ENCODE data around the gene EDEM2. TPM values are rescaled to one million over a fixed set of nuclear protein-coding genes. Genes with fewer than 3 reads are reported as not detected.
"Not testable (repeated sequence)": the region's sequence is repeated elsewhere in the genome, so short reads cannot be mapped to it uniquely, and the experiment has no call there.

EDEM2 gene
- total RNA-seq, 1 experiment from 2014 or later = 24.9 TPM

DNA sequence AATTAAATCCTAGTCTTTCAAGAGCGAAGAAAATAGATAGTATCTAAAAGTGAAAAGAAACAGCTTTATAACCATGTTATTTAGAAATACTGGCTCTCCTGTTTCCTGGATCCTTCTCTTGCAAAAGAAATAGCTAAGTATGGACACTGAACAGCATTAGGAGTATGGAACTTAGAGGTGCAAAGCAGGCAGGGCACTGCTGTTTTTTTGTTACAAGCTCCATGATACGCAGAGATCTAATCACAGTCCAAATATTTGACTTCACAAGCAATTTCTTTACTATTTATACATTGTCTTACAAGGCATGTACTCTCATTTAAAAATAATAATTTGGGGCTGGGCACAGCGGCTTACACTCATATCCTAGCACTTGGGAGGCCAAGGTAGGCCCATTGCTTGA is 62.1 kb downstream of the EDEM2 start:
- no peaks in the 10 kb centered on the region for H3K27me3 ChIP-seq (ENCODE audit: low read length)
- no peak overlapping the region for H3K4me3 ChIP-seq (ENCODE audit: low read length)
- H3K4me2 ChIP-seq (ENCODE audit: low read depth, low read length, poor library complexity, severe bottlenecking) = no peak overlapping the region
- peaks cover 3% of the 10 kb centered on the region; the same call in 1 of the 2 replicates for H3K36me3 ChIP-seq (ENCODE audit: insufficient read depth, low read length)
- H3K4me1 ChIP-seq (ENCODE audit: low read length) = no peaks in the 10 kb centered on the region
- H3K79me2 ChIP-seq (ENCODE audit: low read length) = peaks cover 93% of the 10 kb centered on the region
- H3K27ac ChIP-seq (ENCODE audit: low read length) = no peak overlapping the region
- no peak overlapping the region for H2AFZ ChIP-seq (ENCODE audit: low read length)
- no peak for DNase-seq
- no peaks in the 10 kb centered on the region for H3K9me2 ChIP-seq (replicated peaks; ENCODE audit: insufficient read depth, low read length)
- H3K9ac ChIP-seq (ENCODE audit: low read length) = no peak overlapping the region
- no peaks in the 10 kb centered on the region for H3K9me3 ChIP-seq (ENCODE audit: low read length)
- H4K20me1 ChIP-seq (ENCODE audit: insufficient read depth, low read depth, low read length) = no peaks in the 10 kb centered on the region

- H3K9me2 ChIP-seq (replicated peaks; ENCODE audit: insufficient read depth, low read length); H2AFZ ChIP-seq (ENCODE audit: low read length); H4K20me1 ChIP-seq (ENCODE audit: insufficient read depth, low read depth, low read length); H3K27ac ChIP-seq (ENCODE audit: low read length); H3K27me3 ChIP-seq (ENCODE audit: low read length); H3K4me2 ChIP-seq (ENCODE audit: low read depth, low read length, poor library complexity, severe bottlenecking); H3K4me1 ChIP-seq (ENCODE audit: low read length); H3K9ac ChIP-seq (ENCODE audit: low read length); H3K9me3 ChIP-seq (ENCODE audit: low read length); DNase-seq; H3K4me3 ChIP-seq (ENCODE audit: low read length): not testable (repeated sequence)
- H3K36me3 ChIP-seq (ENCODE audit: insufficient read depth, low read length) = peaks cover 29% of the 10 kb centered on the region
- peaks cover 76% of the 10 kb centered on the region for H3K79me2 ChIP-seq (ENCODE audit: low read length)
Measured at GRCh38 chr20:35080348-35080642, 66.8 kb downstream of the EDEM2 start.

DNA sequence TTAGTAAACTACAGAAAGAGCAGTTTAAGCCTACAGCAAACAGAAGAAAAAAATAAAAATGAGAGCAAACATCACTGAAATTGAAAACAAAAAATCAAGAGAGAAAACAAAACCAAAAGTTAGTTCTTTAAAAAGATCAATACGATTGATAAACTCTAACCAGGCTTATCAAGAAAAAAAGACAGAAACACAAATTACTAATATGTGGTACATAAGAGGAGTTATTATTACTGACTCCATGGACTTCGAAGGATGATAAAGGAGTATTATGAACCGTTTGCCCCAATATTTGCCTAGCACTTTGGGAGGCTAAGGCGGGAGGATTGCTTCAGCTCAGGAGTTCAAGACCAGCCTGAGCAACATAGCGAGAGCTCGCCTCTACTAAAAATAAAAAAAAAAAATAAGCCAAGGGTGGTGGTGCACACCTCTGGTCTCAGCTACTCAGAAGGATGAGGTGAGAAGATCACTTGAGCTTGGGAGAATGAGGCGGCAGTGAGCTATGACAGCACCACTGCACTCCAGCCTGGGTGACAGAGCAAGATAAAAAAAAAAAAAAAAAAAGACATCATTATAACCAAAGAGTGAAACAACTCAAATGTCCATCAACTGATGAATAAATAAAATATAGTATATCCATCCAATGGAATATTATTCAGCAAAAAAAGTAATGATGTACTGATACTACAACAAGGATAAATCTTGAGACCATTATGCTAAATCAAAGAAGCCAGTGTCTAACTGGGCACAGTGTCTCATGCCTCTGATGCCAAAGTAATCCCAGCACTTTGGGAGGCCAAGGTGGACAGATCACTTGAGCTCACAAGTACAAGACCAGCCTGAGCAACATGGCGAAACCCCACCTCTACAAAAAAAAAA is 67.4 kb downstream of the EDEM2 start:
- H3K27ac ChIP-seq (ENCODE audit: low read length) = no peak overlapping the region
- no peak overlapping the region for H3K9ac ChIP-seq (ENCODE audit: low read length)
- H3K27me3 ChIP-seq (ENCODE audit: low read length) = no peaks in the 10 kb centered on the region
- peaks cover 27% of the 10 kb centered on the region for H3K36me3 ChIP-seq (ENCODE audit: insufficient read depth, low read length)
- no peak overlapping the region for H3K4me3 ChIP-seq (ENCODE audit: low read length)
- DNase-seq = no peak
- H3K4me2 ChIP-seq (ENCODE audit: low read depth, low read length, poor library complexity, severe bottlenecking) = no peak overlapping the region
- H3K79me2 ChIP-seq (ENCODE audit: low read length) = peaks cover 71% of the 10 kb centered on the region
- no peaks in the 10 kb centered on the region for H3K9me3 ChIP-seq (ENCODE audit: low read length)
- no peaks in the 10 kb centered on the region for H3K4me1 ChIP-seq (ENCODE audit: low read length)
- H3K9me2 ChIP-seq (replicated peaks; ENCODE audit: insufficient read depth, low read length) = no peaks in the 10 kb centered on the region
- no peak overlapping the region for H2AFZ ChIP-seq (ENCODE audit: low read length)
- H4K20me1 ChIP-seq (ENCODE audit: insufficient read depth, low read depth, low read length) = no peaks in the 10 kb centered on the region

GRCh38 chr20:35077872-35078271 is 69.3 kb downstream of the EDEM2 start:
- Histone ChIP-seq H4K20me1 (ENCODE audit: insufficient read depth, low read depth, low read length) (no peaks in the 10 kb centered on the region), H3K4me2 (ENCODE audit: low read depth, low read length, poor library complexity, severe bottlenecking) (no peak overlapping the region), H3K27ac (ENCODE audit: low read length) (no peak overlapping the region), H2AFZ (ENCODE audit: low read length) (no peak overlapping the region), H3K4me1 (ENCODE audit: low read length) (no peaks in the 10 kb centered on the region), H3K9me2 (replicated peaks; ENCODE audit: insufficient read depth, low read length) (no peaks in the 10 kb centered on the region), H3K27me3 (ENCODE audit: low read length) (no peaks in the 10 kb centered on the region), H3K9ac (ENCODE audit: low read length) (no peak overlapping the region), H3K79me2 (ENCODE audit: low read length) (peaks cover 56% of the 10 kb centered on the region), H3K4me3 (ENCODE audit: low read length) (no peak overlapping the region), H3K36me3 (ENCODE audit: insufficient read depth, low read length) (peaks cover 26% of the 10 kb centered on the region), H3K9me3 (ENCODE audit: low read length) (no peaks in the 10 kb centered on the region)
- no peak for DNase-seq

GRCh38 chr20:35077341-35077740 is 69.8 kb downstream of the EDEM2 start:
- Histone ChIP-seq H3K79me2 (ENCODE audit: low read length) (peaks cover 51% of the 10 kb centered on the region), H4K20me1 (ENCODE audit: insufficient read depth, low read depth, low read length) (no peaks in the 10 kb centered on the region)

GRCh38 chr20:35071436-35072153 is 75.5 kb downstream of the EDEM2 start:
- H3K4me3 ChIP-seq (ENCODE audit: low read length); H3K27me3 ChIP-seq (ENCODE audit: low read length); H3K4me1 ChIP-seq (ENCODE audit: low read length); H4K20me1 ChIP-seq (ENCODE audit: insufficient read depth, low read depth, low read length); H3K36me3 ChIP-seq (ENCODE audit: insufficient read depth, low read length); H3K9me2 ChIP-seq (replicated peaks; ENCODE audit: insufficient read depth, low read length); H2AFZ ChIP-seq (ENCODE audit: low read length); H3K27ac ChIP-seq (ENCODE audit: low read length); H3K9ac ChIP-seq (ENCODE audit: low read length); DNase-seq; H3K4me2 ChIP-seq (ENCODE audit: low read depth, low read length, poor library complexity, severe bottlenecking); H3K9me3 ChIP-seq (ENCODE audit: low read length): not testable (repeated sequence)
- peaks cover 40% of the 10 kb centered on the region for H3K79me2 ChIP-seq (ENCODE audit: low read length)

More at GRCh38 chr20:35077341-35077740, 69.8 kb downstream of the EDEM2 start:
- H3K27ac ChIP-seq (ENCODE audit: low read length) = no peak overlapping the region
- H3K9ac ChIP-seq (ENCODE audit: low read length) = no peak overlapping the region
- no peak overlapping the region for H3K4me3 ChIP-seq (ENCODE audit: low read length)
- no peak overlapping the region for H2AFZ ChIP-seq (ENCODE audit: low read length)
- H3K27me3 ChIP-seq (ENCODE audit: low read length) = no peaks in the 10 kb centered on the region
- no peaks in the 10 kb centered on the region for H3K9me2 ChIP-seq (replicated peaks; ENCODE audit: insufficient read depth, low read length)
- no peak overlapping the region for H3K4me2 ChIP-seq (ENCODE audit: low read depth, low read length, poor library complexity, severe bottlenecking)
- H3K4me1 ChIP-seq (ENCODE audit: low read length) = no peaks in the 10 kb centered on the region
- peaks cover 26% of the 10 kb centered on the region for H3K36me3 ChIP-seq (ENCODE audit: insufficient read depth, low read length)
- no peaks in the 10 kb centered on the region for H3K9me3 ChIP-seq (ENCODE audit: low read length)
- no peak for DNase-seq

DNA sequence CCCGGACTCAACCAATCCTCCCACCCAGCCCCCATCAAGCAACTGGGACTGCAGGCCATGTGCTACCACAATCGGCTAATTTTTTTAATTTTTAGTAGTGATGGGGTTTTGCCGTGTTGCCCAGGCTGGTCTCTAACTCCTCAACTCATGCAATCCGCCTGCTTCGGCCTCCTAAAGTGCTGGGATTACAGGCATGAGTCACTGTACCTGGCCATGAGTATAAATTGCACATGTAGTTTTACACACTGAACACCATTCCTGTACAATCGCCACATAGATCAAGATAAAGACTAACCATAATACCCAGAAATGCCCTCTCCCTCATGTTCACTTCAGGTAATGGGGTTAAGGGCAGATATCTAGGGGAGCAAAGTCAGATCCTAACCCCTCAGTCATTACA is 80.9 kb downstream of the EDEM2 start:
- Histone ChIP-seq H3K27me3 (ENCODE audit: low read length) (no peaks in the 10 kb centered on the region), H3K79me2 (ENCODE audit: low read length) (peaks cover 94% of the 10 kb centered on the region), H3K4me3 (ENCODE audit: low read length) (no peak overlapping the region), H2AFZ (ENCODE audit: low read length) (no peak overlapping the region), H3K4me2 (ENCODE audit: low read depth, low read length, poor library complexity, severe bottlenecking) (no peak overlapping the region), H3K4me1 (ENCODE audit: low read length) (peaks cover 4% of the 10 kb centered on the region; the same call in 1 of the 2 replicates), H3K27ac (ENCODE audit: low read length) (no peak overlapping the region), H3K9ac (ENCODE audit: low read length) (no peak overlapping the region), H4K20me1 (ENCODE audit: insufficient read depth, low read depth, low read length) (no peaks in the 10 kb centered on the region), H3K9me2 (replicated peaks; ENCODE audit: insufficient read depth, low read length) (no peaks in the 10 kb centered on the region), H3K36me3 (ENCODE audit: insufficient read depth, low read length) (peaks cover 26% of the 10 kb centered on the region), H3K9me3 (ENCODE audit: low read length) (no peaks in the 10 kb centered on the region; the same call in 1 of the 2 replicates)
- no peak for DNase-seq

Measured in Karpas-422 (cell line).